ENCODE data around the gene FAM151B. TPM values are rescaled to one million over a fixed set of nuclear protein-coding genes. Genes with fewer than 3 reads are reported as not detected.
A peak's percentile ranks its signal among the peaks of the same experiment; 100 is the strongest.

FAM151B gene, protein sequence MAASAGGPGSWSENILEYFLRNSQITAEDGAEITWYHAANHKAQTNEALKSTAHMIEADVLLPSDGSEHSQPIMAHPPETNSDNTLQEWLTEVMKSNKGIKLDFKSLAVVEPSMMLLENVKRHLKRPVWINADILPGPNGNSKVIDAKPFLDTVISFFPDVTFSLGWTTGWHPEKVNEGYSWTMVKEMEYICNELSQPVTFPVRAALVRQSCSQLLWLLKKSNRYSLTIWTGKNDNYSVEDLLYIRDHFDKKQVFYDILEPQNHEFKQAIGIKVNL
- polyA plus RNA-seq (2013): 1.4 and 1.7 TPM in 2 replicates

DNA sequence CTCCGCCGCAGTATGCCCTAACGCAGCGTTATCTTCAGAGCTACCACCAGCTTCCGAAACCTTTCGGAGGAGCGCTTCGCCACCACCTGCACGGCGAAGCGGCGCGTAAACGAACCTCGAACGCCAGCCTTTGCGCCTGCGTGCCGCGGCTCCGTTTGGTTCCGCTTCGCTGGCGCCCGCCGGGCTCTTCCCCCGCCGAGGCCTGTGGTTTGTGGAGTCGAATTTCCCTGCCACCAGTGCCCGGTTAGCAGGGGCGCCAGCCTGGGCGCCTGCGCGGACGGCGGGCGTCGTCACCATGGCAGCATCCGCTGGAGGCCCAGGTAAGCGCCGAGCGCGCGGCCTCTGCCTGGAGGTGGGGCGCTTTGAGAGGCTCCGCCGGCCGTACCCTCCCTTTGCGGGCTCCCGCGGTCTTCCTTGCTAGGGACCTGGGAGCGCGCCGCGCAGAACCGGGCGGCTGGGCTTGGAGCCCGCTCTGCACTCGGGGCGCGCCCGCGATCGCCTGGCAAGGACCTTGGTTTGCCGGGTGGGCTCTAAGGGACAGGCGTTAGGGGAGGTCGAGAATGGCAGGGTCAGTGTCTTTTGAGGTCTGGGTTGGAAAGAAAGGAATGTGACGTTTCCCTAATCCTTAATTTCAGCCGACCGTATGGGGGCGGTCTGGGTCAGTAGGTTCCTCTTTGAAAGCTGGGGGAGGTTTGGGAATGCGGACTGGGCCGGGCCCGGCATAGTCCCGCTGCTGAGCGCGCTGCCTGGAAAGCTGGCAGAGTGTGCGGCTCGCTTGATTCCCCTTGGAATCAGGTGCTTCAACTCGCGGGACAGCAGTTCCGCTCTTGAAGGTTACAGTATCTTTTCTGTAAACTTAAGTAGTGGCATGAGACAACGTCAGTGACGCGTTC lies at the start of gene FAM151B:
Gene FAM151B, plus strand, starts transcription at position 272 of the 893 bp plus-strand sequence. Its CDS starts 24 bp downstream, at position 296.
- Histone ChIP-seq H4K8ac (ENCODE audit: low read depth, low read length) (peak within 1 kb of the TSS; percentile 85), H3K79me1 (ENCODE audit: low read length) (peaks cover 18% of the 10 kb centered on the region), H2AK5ac (ENCODE audit: low read length) (no peak within 1 kb of the TSS), H3K14ac (ENCODE audit: low read length) (peak within 1 kb of the TSS; percentile 33), H2BK120ac (ENCODE audit: insufficient read depth, low read length, poor library complexity) (peak within 1 kb of the TSS; percentile 59), H3K23ac (ENCODE audit: low read length) (no peak within 1 kb of the TSS), H3K36me3 (ENCODE audit: control insufficient read depth in 1 of 2, insufficient read depth in 2 of 2, low read length in 2 of 2) (peaks cover 2 to 7% of the 10 kb centered on the region in 2 experiments), H3K9ac (ENCODE audit: low read length) (peak within 1 kb of the TSS; percentile 86), H4K12ac (ENCODE audit: low read depth, low read length) (peak within 1 kb of the TSS; percentile 49), H3K4me3 (ENCODE audit: low read depth, low read length) (peak within 1 kb of the TSS; percentile 83), H2BK12ac (ENCODE audit: low read length) (peak within 1 kb of the TSS; percentile 78), H3K18ac (ENCODE audit: low read length) (peak within 1 kb of the TSS; percentile 51), H2BK5ac (ENCODE audit: low read depth, low read length, poor library complexity) (peak within 1 kb of the TSS; percentile 37), H3K4ac (ENCODE audit: low read depth, low read length) (no peak within 1 kb of the TSS), H3K79me2 (ENCODE audit: control insufficient read depth, insufficient read depth, low read length, poor library complexity) (no peaks in the 10 kb centered on the region), H3K27ac (ENCODE audit: low read depth, low read length) (peak within 1 kb of the TSS; percentile 93), H3K9me3 (ENCODE audit: insufficient read depth, low read depth, low read length) (no peaks in the 10 kb centered on the region), H4K91ac (ENCODE audit: low read depth, low read length) (peak within 1 kb of the TSS; percentile 71), H3K27me3 (ENCODE audit: insufficient read depth, low read length) (no peaks in the 10 kb centered on the region), H3K4me2 (ENCODE audit: low read length) (peak within 1 kb of the TSS; percentile 98), H2AFZ (ENCODE audit: insufficient read depth, low read length, poor library complexity) (peak within 1 kb of the TSS; percentile 81), H3K4me1 (ENCODE audit: control insufficient read depth in 1 of 2, insufficient read depth in 2 of 2, low read length in 2 of 2) (peaks cover 9 to 15% of the 10 kb centered on the region in 2 experiments)
- peak; percentile 95 to 97 for DNase-seq
- WGBS (ENCODE audit: extremely low coverage, insufficient coverage, insufficient read length): no CpG with 5 or more reads among the region's 85 CpGs

DNA sequence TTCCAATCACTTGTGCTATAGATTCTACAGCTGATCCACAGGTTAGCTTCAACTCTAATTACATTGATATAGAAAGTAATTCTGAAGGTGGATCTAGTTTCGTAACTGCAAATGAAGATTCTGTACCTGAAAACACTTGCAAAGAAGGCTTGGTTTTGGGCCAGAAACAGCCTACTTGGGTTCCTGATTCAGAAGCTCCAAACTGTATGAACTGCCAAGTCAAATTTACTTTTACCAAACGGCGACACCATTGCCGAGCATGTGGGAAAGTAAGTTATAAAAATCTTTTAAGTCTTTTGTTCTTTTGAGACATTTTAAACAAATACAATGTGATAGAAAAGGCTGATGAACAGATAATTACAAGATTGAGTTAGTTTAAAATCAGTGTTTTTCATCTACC lies 49.2 kb upstream of the FAM151B start:
- Histone ChIP-seq H3K4ac (ENCODE audit: low read depth, low read length) (no peak overlapping the region), H3K79me2 (ENCODE audit: control insufficient read depth, insufficient read depth, low read length, poor library complexity) (no peaks in the 10 kb centered on the region), H3K36me3 (ENCODE audit: control insufficient read depth in 1 of 2, insufficient read depth in 2 of 2, low read length in 2 of 2) (peaks cover 9 to 14% of the 10 kb centered on the region in 2 experiments), H2AK5ac (ENCODE audit: low read length) (no peak overlapping the region), H2BK12ac (ENCODE audit: low read length) (no peak overlapping the region), H3K23ac (ENCODE audit: low read length) (no peak overlapping the region), H2BK5ac (ENCODE audit: low read depth, low read length, poor library complexity) (no peak overlapping the region), H2AFZ (ENCODE audit: insufficient read depth, low read length, poor library complexity) (no peak overlapping the region), H4K91ac (ENCODE audit: low read depth, low read length) (no peak overlapping the region), H3K27ac (ENCODE audit: low read depth, low read length) (no peak overlapping the region), H3K14ac (ENCODE audit: low read length) (no peak overlapping the region), H3K4me1 (ENCODE audit: control insufficient read depth in 1 of 2, insufficient read depth in 2 of 2, low read length in 2 of 2) (no peaks in the 10 kb centered on the region), H3K27me3 (ENCODE audit: insufficient read depth, low read length) (no peaks in the 10 kb centered on the region), H3K18ac (ENCODE audit: low read length) (no peak overlapping the region), H2BK120ac (ENCODE audit: insufficient read depth, low read length, poor library complexity) (no peak overlapping the region), H3K4me2 (ENCODE audit: low read length) (no peak overlapping the region), H3K79me1 (ENCODE audit: low read length) (no peaks in the 10 kb centered on the region), H3K4me3 (ENCODE audit: low read depth, low read length) (no peak overlapping the region), H4K8ac (ENCODE audit: low read depth, low read length) (no peak overlapping the region), H3K9me3 (ENCODE audit: insufficient read depth, low read depth, low read length) (peaks cover 1% of the 10 kb centered on the region), H4K12ac (ENCODE audit: low read depth, low read length) (no peak overlapping the region), H3K9ac (ENCODE audit: low read length) (no peak overlapping the region)
- DNase-seq: no peak
- WGBS (ENCODE audit: extremely low coverage, insufficient coverage, insufficient read length): no CpG with 5 or more reads among the region's 4 CpGs

DNA sequence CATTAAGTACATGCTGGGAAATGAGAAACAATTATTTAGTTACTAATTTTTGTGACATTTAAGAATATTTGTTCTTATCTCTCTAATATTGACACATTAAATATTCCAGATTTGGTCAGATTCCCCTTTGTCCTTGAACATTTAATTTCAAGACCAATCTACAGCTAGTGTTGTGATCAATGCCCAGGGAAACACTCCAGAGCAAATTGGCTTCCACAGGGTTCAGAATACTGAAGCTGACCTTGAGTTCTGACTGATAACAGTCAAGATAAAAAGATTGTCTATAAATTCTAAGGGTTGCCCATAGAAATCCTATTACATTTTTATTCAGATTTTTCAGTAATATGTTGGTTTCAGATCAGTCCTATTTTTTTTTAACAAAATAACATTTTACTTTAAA lies 48.7 kb upstream of the FAM151B start:
- Histone ChIP-seq H2AK5ac (ENCODE audit: low read length) (no peak overlapping the region), H3K9ac (ENCODE audit: low read length) (no peak overlapping the region), H3K18ac (ENCODE audit: low read length) (no peak overlapping the region), H2BK120ac (ENCODE audit: insufficient read depth, low read length, poor library complexity) (no peak overlapping the region), H3K27ac (ENCODE audit: low read depth, low read length) (no peak overlapping the region), H3K4me2 (ENCODE audit: low read length) (no peak overlapping the region), H3K36me3 (ENCODE audit: control insufficient read depth in 1 of 2, insufficient read depth in 2 of 2, low read length in 2 of 2) (peaks cover 9 to 14% of the 10 kb centered on the region in 2 experiments), H3K79me2 (ENCODE audit: control insufficient read depth, insufficient read depth, low read length, poor library complexity) (no peaks in the 10 kb centered on the region), H3K23ac (ENCODE audit: low read length) (no peak overlapping the region), H3K9me3 (ENCODE audit: insufficient read depth, low read depth, low read length) (peaks cover 1% of the 10 kb centered on the region), H3K4ac (ENCODE audit: low read depth, low read length) (no peak overlapping the region), H4K91ac (ENCODE audit: low read depth, low read length) (no peak overlapping the region), H4K8ac (ENCODE audit: low read depth, low read length) (no peak overlapping the region), H3K27me3 (ENCODE audit: insufficient read depth, low read length) (no peaks in the 10 kb centered on the region), H2BK5ac (ENCODE audit: low read depth, low read length, poor library complexity) (no peak overlapping the region), H3K79me1 (ENCODE audit: low read length) (no peaks in the 10 kb centered on the region), H2BK12ac (ENCODE audit: low read length) (no peak overlapping the region), H2AFZ (ENCODE audit: insufficient read depth, low read length, poor library complexity) (no peak overlapping the region), H3K4me3 (ENCODE audit: low read depth, low read length) (no peak overlapping the region), H3K14ac (ENCODE audit: low read length) (no peak overlapping the region), H4K12ac (ENCODE audit: low read depth, low read length) (no peak overlapping the region), H3K4me1 (ENCODE audit: control insufficient read depth in 1 of 2, insufficient read depth in 2 of 2, low read length in 2 of 2) (no peaks in the 10 kb centered on the region)
- DNase-seq: no peak

DNA sequence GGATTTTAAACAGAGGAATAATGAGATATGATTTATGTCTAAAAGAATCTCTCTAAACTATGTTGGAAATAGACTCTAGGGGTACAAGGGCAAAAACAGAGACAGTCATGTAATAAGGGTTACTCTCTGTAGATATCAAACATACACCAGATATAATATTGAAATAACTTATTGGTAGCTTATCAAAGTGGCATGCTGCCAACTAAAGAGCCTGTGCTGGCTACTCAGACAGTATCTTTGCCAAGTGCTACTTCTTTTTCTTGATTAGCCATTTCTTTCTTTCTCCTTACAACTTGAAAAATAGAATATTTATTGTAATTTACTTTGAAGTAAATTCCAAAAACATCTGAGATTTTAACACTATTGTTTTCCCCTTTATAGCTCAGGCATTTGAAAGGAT lies 45.2 kb upstream of the FAM151B start:
- DNase-seq: no peak

More for the DNA sequence above, 45.2 kb upstream of the FAM151B start:
- H2BK12ac ChIP-seq (ENCODE audit: low read length): no peak overlapping the region
- no peak overlapping the region for H3K4ac ChIP-seq (ENCODE audit: low read depth, low read length)
- H3K18ac ChIP-seq (ENCODE audit: low read length): no peak overlapping the region
- peaks cover 11 to 16% of the 10 kb centered on the region in 2 experiments for H3K36me3 ChIP-seq (ENCODE audit: control insufficient read depth in 1 of 2, insufficient read depth in 2 of 2, low read length in 2 of 2)
- no peak overlapping the region for H3K23ac ChIP-seq (ENCODE audit: low read length)
- no peak overlapping the region for H2BK120ac ChIP-seq (ENCODE audit: insufficient read depth, low read length, poor library complexity)
- H3K9ac ChIP-seq (ENCODE audit: low read length): no peak overlapping the region
- no peak overlapping the region for H3K27ac ChIP-seq (ENCODE audit: low read depth, low read length)
- no peak overlapping the region for H2AFZ ChIP-seq (ENCODE audit: insufficient read depth, low read length, poor library complexity)
- H3K9me3 ChIP-seq (ENCODE audit: insufficient read depth, low read depth, low read length): no peaks in the 10 kb centered on the region
- no peaks in the 10 kb centered on the region for H3K79me1 ChIP-seq (ENCODE audit: low read length)
- H3K79me2 ChIP-seq (ENCODE audit: control insufficient read depth, insufficient read depth, low read length, poor library complexity): no peaks in the 10 kb centered on the region
- H4K8ac ChIP-seq (ENCODE audit: low read depth, low read length): no peak overlapping the region
- H3K4me2 ChIP-seq (ENCODE audit: low read length): no peak overlapping the region
- H4K91ac ChIP-seq (ENCODE audit: low read depth, low read length): no peak overlapping the region
- no peak overlapping the region for H3K14ac ChIP-seq (ENCODE audit: low read length)
- no peak overlapping the region for H2AK5ac ChIP-seq (ENCODE audit: low read length)
- no peaks in the 10 kb centered on the region for H3K4me1 ChIP-seq (ENCODE audit: control insufficient read depth in 1 of 2, insufficient read depth in 2 of 2, low read length in 2 of 2)
- H2BK5ac ChIP-seq (ENCODE audit: low read depth, low read length, poor library complexity): no peak overlapping the region
- no peak overlapping the region for H4K12ac ChIP-seq (ENCODE audit: low read depth, low read length)
- H3K4me3 ChIP-seq (ENCODE audit: low read depth, low read length): no peak overlapping the region
- no peaks in the 10 kb centered on the region for H3K27me3 ChIP-seq (ENCODE audit: insufficient read depth, low read length)

Measured in trophoblast cell (in vitro differentiated cells and primary cell).